RWPE2 (cell line): ENCODE data around the gene PTPN5.

Source experiments
- ATAC-seq: fragments of 200-7000 bp; cut with Tn5 transposase; 3 replicates; pipeline ENCODE4 v1.9.1; 2021; ENCODE audit warnings: low read depth
- DNase-seq: peaks from one replicate; pipeline ENCODE4 v3.0.0-alpha.2; 2020; ENCODE audit warnings: low spot score
- H3K27ac ChIP-seq: fragments of 450-650 bp; 2 replicates; pipeline ENCODE4 v1.5.1; 2017; ENCODE audit warnings: mild to moderate bottlenecking; ENCODE audit not compliant: poor library complexity, severe bottlenecking
- H3K27me3 ChIP-seq: fragments of 250-450 bp; sonication (Bioruptor Pico); 2 replicates; pipeline ENCODE4 v1.5.1; 2021; ENCODE audit warnings: mild to moderate bottlenecking, moderate library complexity; ENCODE audit not compliant: insufficient read depth, poor library complexity, severe bottlenecking
- H3K36me3 ChIP-seq: fragments of 250-450 bp; sonication (Bioruptor Pico); 2 replicates; pipeline ENCODE4 v1.5.1; 2020; ENCODE audit warnings: low read depth, mild to moderate bottlenecking, moderate library complexity
- H3K4me1 ChIP-seq: fragments of 250-450 bp; sonication (Bioruptor Pico); 2 replicates; pipeline ENCODE4 v1.5.1; 2021; ENCODE audit warnings: mild to moderate bottlenecking, moderate library complexity; ENCODE audit not compliant: insufficient read depth, poor library complexity, severe bottlenecking
- H3K4me3 ChIP-seq: fragments of 250-450 bp; sonication (Bioruptor Pico); 2 replicates; pipeline ENCODE4 v1.5.1; 2021; ENCODE audit warnings: mild to moderate bottlenecking, moderate library complexity; ENCODE audit not compliant: severe bottlenecking
- H3K9me3 ChIP-seq: fragments of 250-450 bp; sonication (Bioruptor Pico); 2 replicates; pipeline ENCODE4 v1.5.1; 2021; ENCODE audit warnings: mild to moderate bottlenecking, moderate library complexity; ENCODE audit not compliant: severe bottlenecking
- TF ChIP-seq, protein P1 (sequence below): fragments of 450-650 bp; IDR thresholded peaks from one replicate; pipeline ENCODE4 v1.5.1; 2017; ENCODE audit warnings: mild to moderate bottlenecking, moderate library complexity; ENCODE audit not compliant: poor library complexity, severe bottlenecking

The PTPN5 gene

DNA sequence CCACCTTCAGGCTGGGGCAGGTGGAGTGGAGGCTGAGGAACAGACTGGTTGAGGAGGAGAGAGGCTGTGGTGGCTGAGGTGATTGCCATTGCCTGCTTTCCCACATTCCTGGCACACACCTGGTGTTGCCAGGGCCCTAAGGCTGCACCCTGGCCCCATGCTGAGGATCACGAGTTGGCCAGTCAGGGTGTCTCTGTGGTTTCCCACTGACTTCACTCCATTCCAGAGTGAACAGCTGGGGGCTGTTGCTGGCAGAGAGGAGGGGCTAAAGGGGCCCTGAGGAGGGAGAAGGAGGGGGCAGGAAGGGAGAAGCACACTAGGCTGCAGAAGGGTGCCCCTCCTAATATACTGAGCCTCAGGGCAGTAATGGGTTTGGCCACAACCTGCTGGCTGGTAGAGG is 91.2 kb downstream of the PTPN5 start:
- ATAC-seq (peak; percentile 3; the same call in 1 of the 3 replicates), DNase-seq (no peak)
- Histone ChIP-seq H3K4me3 (no peak overlapping the region), H3K27ac (no peak overlapping the region), H3K36me3 (no peaks in the 10 kb centered on the region), H3K27me3 (peaks cover 4% of the 10 kb centered on the region), H3K4me1 (no peaks in the 10 kb centered on the region), H3K9me3 (no peaks in the 10 kb centered on the region)
- TF ChIP-seq, protein P1, sequence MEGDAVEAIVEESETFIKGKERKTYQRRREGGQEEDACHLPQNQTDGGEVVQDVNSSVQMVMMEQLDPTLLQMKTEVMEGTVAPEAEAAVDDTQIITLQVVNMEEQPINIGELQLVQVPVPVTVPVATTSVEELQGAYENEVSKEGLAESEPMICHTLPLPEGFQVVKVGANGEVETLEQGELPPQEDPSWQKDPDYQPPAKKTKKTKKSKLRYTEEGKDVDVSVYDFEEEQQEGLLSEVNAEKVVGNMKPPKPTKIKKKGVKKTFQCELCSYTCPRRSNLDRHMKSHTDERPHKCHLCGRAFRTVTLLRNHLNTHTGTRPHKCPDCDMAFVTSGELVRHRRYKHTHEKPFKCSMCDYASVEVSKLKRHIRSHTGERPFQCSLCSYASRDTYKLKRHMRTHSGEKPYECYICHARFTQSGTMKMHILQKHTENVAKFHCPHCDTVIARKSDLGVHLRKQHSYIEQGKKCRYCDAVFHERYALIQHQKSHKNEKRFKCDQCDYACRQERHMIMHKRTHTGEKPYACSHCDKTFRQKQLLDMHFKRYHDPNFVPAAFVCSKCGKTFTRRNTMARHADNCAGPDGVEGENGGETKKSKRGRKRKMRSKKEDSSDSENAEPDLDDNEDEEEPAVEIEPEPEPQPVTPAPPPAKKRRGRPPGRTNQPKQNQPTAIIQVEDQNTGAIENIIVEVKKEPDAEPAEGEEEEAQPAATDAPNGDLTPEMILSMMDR = no peak

DNA sequence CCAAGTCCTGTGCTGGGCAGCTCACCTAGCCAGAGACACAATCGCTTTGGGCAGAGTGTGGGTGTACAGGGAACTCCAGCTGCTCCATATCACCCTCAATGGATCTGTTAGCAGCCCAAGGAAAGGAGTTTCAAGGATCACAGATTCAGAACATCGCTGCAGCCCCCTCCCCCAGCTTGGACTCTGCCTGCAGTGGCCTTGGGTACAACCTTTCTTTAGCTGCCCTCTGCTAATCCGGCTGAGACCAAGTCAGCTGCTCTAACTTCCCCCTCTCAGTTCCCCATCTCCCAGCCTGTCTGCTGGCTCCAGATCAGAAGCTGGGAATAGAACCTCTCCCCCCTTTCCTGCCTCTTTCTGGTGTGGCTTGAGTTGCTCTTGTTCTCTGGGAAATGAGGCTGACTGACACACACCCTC is 91.7 kb downstream of the PTPN5 start:
- peaks cover 4% of the 10 kb centered on the region for H3K27me3 ChIP-seq
- no peak overlapping the region for H3K27ac ChIP-seq
- H3K4me1 ChIP-seq = no peaks in the 10 kb centered on the region
- TF ChIP-seq, protein P1 = no peak
- H3K36me3 ChIP-seq = no peaks in the 10 kb centered on the region
- no peak for DNase-seq
- no peak overlapping the region for H3K4me3 ChIP-seq
- no peaks in the 10 kb centered on the region for H3K9me3 ChIP-seq
- ATAC-seq = no peak

DNA sequence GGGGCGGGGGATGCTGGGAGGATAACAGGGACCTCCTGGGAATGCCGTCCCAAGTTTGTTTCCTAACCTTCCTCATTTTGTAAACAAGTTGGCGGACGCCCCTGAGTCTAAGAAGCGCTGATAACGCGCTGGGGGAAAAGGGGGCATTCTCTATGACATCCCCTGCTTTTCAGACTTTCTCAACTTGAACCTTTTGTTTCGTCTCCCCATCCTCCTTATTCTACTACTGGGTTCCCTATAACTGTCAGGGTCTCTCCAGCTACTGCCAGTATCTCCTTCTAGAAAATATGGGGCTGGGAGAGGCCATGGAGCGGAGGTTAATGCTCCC is 92.4 kb downstream of the PTPN5 start:
- H3K36me3 ChIP-seq = no peaks in the 10 kb centered on the region
- H3K9me3 ChIP-seq = no peaks in the 10 kb centered on the region
- DNase-seq = no peak
- TF ChIP-seq, protein P1 = no peak
- H3K4me3 ChIP-seq = peak overlapping the region; percentile 55
- H3K27ac ChIP-seq = no peak overlapping the region
- no peaks in the 10 kb centered on the region for H3K27me3 ChIP-seq
- no peak for ATAC-seq
- H3K4me1 ChIP-seq = no peaks in the 10 kb centered on the region

DNA sequence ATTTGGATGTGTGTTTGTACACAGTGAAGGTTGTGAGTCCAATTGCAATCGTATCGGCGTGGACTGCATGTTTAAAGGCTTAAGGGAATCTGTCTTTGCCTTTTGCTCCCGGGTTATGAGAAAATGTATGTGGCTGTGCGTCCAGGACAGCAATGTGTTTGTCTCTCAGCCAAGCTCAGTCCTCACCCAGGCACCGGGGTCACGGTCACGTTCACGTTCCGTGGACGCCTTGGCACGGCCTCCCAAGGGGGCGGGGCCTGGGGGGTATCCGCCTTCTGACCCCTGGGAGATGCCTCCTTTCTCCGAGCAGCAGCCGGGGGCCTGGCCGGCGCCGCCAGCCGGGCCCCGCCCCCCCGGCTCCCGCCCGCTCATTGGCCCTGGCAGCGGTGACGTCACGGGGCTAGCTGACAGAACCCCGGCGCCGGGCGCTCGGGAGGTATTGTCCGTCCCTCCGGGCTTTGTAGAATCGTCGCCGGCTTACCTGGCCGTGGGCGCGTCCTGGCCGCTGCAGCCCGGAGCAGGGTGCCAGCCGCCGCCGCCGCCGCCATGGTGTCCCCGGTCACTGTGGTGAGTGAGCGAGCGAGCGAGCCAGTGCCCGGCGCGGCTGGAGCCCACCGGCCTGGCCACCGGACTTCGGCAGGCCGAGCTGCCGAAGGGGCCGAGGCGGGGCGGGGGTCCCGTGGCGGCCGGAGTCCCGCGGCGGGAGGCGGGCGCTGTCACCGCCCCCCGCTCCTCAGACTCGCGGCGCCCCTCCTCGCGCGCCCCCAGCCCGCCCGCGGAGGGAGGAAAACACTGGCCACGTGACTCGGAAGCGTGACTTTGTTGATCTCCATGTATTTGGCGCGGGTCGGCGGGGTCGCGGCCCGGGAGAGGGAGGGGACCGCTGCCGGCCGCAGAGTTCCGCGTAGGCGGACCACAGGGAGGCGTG is 93.0 kb downstream of the PTPN5 start, which contains the start of gene TMEM86A:
TMEM86A (plus strand) TSS at position 439 of the 928 bp plus-strand sequence; CDS start at position 547, 108 bp downstream.
- Histone ChIP-seq H3K4me1 (no peaks in the 10 kb centered on the region), H3K27ac (no peak within 1 kb of the TSS), H3K9me3 (no peaks in the 10 kb centered on the region), H3K27me3 (no peaks in the 10 kb centered on the region), H3K4me3 (peak within 1 kb of the TSS; percentile 55), H3K36me3 (no peaks in the 10 kb centered on the region)
- peak; percentile 84 for DNase-seq
- ATAC-seq = peak; percentile 87
- TF ChIP-seq, protein P1 = no peak

DNA sequence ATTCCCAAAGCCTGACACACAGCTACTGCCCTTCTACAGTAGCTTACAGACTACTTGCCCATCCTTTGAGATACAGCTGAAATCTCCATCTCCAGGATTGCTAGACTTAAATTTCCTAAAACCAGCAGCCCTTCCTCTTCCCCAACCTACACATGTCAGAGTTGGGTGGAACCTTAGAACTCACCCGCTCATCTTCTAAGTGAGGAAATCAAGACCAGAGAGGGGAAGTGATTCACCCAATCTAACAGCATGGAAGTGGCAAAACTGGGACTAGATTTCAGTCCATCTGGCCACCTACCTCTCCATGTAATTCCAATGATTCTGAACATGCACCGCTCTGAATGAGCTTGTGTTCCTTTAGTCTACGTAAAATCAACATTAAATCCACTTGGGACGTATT is 94.0 kb downstream of the PTPN5 start:
- ATAC-seq (no peak), DNase-seq (no peak)
- H3K9me3 ChIP-seq = no peaks in the 10 kb centered on the region
- TF ChIP-seq, protein P1 = no peak
- H3K36me3 ChIP-seq = no peaks in the 10 kb centered on the region
- H3K4me1 ChIP-seq = no peaks in the 10 kb centered on the region
- no peak overlapping the region for H3K27ac ChIP-seq
- H3K4me3 ChIP-seq = no peak overlapping the region
- H3K27me3 ChIP-seq = no peaks in the 10 kb centered on the region
